ENCODE data around the gene PPM1A. TPM values are rescaled to one million over a fixed set of nuclear protein-coding genes. Genes with fewer than 3 reads are reported as not detected.

Gene PPM1A
- total and polyA plus RNA-seq, 2 experiments from 2014 or later: 29.8 to 34.1 TPM

GRCh38 chr14:60328583-60328982, 79.6 kb downstream of the PPM1A start (continued):
- no peak for TF ChIP-seq ZNF462 (CRISPR knock-in tag; IDR thresholded peaks at IDR 0.05)

- Histone ChIP-seq H3K27ac (ENCODE audit: low read depth) (no peak overlapping the region), H3K4me1 (ENCODE audit: insufficient read depth) (peaks cover 38% of the 10 kb centered on the region), H3K4me2 (no peak overlapping the region), H2AFZ (no peak overlapping the region), H3F3A (replicated peaks; ENCODE audit: low read depth) (0 out of 2 replicates have a peak, but pooled peaks cover 4% of the 10 kb centered on the region), H3K4me3 (no peak overlapping the region), H4K20me1 (replicated peaks; ENCODE audit: insufficient read depth) (no peaks in the 10 kb centered on the region), H3K27me3 (ENCODE audit: insufficient read depth) (peaks cover 5% of the 10 kb centered on the region; the same call in 1 of the 2 replicates), H3K79me2 (replicated peaks; ENCODE audit: insufficient read depth) (no peaks in the 10 kb centered on the region), H3K9me2 (ENCODE audit: insufficient read depth) (no peaks in the 10 kb centered on the region), H3K36me3 (ENCODE audit: insufficient read depth) (no peaks in the 10 kb centered on the region)
- H3K27me3 Mint-ChIP-seq (ENCODE audit: insufficient read depth, low read depth, poor library complexity): peaks cover 17% of the 10 kb centered on the region
- H3K4me1 Mint-ChIP-seq: peaks cover 39% of the 10 kb centered on the region
- no peak for ATAC-seq
- H3K27ac Mint-ChIP-seq: no peak overlapping the region
- DNase-seq (ENCODE audit: low spot score): no peak
- no peaks in the 10 kb centered on the region for H3K9me3 Mint-ChIP-seq
- no peak overlapping the region for H3K4me3 Mint-ChIP-seq
- H3K36me3 Mint-ChIP-seq (ENCODE audit: low read depth): no peaks in the 10 kb centered on the region
- TF ChIP-seq POLR2AphosphoS5 (IDR thresholded peaks at IDR 0.05; ENCODE audit: low read depth): no peak
- TF ChIP-seq NANOG (IDR thresholded peaks at IDR 0.05; ENCODE audit: borderline replicate concordance): no peak
- TF ChIP-seq EZH2phosphoT487 (IDR thresholded peaks at IDR 0.05; ENCODE audit: unreplicated experiment): no peak
- TF ChIP-seq STAT1 (IDR thresholded peaks at IDR 0.05; ENCODE audit: unreplicated experiment): no peak
- no peak for TF ChIP-seq CTCF (conservative IDR thresholded peaks at IDR 0.05; ENCODE audit: low read depth in 2 of 2)
- no peak for TF ChIP-seq ZNF462 (CRISPR knock-in tag; IDR thresholded peaks at IDR 0.05)
- TF ChIP-seq ZNF114 (CRISPR knock-in tag; IDR thresholded peaks at IDR 0.05): no peak
Observed at GRCh38 chr14:60329274-60329673, 80.3 kb downstream of the PPM1A start.

Data from GM23338 (cell line).